ENCODE results near the gene KRT73.

The KRT73 gene

DNA sequence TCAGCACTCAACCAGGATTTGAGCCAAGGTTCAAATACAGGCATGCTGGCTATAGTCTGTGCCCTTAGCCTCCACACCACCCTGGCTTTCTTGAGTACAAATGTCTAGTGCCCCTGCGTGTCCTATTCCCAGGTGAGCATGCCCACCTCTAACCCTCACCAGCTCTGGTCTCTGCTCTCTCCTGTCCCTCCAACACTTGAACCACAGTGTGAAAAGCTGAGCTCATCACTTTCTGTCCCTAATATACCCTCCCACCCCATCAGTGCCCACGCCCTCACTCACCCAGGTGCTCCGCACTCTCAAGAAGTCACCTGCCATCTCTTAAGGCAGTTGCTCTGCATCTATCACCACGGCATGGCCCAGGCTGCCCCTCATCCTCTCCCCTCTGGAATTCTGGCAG, 58.4 kb downstream of the KRT73 start:
- no peak overlapping the region for H3K27ac Mint-ChIP-seq
- TF ChIP-seq, protein P1, sequence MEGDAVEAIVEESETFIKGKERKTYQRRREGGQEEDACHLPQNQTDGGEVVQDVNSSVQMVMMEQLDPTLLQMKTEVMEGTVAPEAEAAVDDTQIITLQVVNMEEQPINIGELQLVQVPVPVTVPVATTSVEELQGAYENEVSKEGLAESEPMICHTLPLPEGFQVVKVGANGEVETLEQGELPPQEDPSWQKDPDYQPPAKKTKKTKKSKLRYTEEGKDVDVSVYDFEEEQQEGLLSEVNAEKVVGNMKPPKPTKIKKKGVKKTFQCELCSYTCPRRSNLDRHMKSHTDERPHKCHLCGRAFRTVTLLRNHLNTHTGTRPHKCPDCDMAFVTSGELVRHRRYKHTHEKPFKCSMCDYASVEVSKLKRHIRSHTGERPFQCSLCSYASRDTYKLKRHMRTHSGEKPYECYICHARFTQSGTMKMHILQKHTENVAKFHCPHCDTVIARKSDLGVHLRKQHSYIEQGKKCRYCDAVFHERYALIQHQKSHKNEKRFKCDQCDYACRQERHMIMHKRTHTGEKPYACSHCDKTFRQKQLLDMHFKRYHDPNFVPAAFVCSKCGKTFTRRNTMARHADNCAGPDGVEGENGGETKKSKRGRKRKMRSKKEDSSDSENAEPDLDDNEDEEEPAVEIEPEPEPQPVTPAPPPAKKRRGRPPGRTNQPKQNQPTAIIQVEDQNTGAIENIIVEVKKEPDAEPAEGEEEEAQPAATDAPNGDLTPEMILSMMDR (IDR thresholded peaks at IDR 0.05), result no peak
- no peak overlapping the region for H3K4me3 Mint-ChIP-seq
- H3K36me3 Mint-ChIP-seq (ENCODE audit: low read depth), result no peaks in the 10 kb centered on the region
- no peak for DNase-seq
- peaks cover 9% of the 10 kb centered on the region for H3K27me3 Mint-ChIP-seq (ENCODE audit: low read depth, poor library complexity)
- H3K9me3 Mint-ChIP-seq, result no peaks in the 10 kb centered on the region
- peaks cover 10% of the 10 kb centered on the region for H3K4me1 Mint-ChIP-seq

DNA sequence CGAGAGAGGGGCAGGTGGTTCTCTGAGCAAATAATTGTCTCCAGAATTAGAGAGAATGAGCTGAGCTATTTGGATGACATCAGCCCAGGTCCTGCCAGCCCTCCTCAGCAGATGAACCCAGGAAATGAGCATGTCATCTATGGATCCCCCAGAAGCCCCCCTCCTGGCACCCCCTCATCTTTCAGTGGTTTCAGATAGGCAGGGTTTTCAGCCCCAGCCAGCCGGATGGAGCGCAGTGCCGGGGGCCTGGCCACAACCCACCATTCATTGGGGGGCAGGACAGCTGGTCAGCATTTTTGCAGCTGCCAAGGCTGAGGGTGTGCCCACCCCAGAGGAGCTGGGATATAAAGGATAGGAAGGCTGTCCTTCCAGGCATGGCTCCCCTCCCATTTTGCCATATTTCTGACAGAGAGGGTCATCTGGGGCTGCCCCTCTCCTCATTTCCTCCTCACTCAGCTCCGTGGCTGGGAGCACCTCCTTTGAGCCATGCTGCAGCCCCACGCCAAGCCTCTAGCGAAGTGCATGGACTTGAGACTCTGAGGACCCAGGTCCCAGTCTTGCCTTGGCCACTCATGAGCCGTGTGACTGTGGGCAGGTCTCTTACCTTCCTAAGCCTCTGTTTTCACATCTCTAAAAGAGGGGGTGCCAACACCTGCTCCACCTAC, 59.4 kb downstream of the KRT73 start:
- TF ChIP-seq, protein P1 (IDR thresholded peaks at IDR 0.05), result no peak
- no peaks in the 10 kb centered on the region for H3K36me3 Mint-ChIP-seq (ENCODE audit: low read depth)
- H3K27ac Mint-ChIP-seq, result no peak overlapping the region
- peaks cover 10% of the 10 kb centered on the region for H3K4me1 Mint-ChIP-seq
- no peak overlapping the region for H3K4me3 Mint-ChIP-seq
- H3K27me3 Mint-ChIP-seq (ENCODE audit: low read depth, poor library complexity), result peaks cover 9% of the 10 kb centered on the region
- no peak for DNase-seq
- H3K9me3 Mint-ChIP-seq, result no peaks in the 10 kb centered on the region

Data from nephron progenitor cell (in vitro differentiated cells).